Aorta (tissue), 5 donors: Measurements from ENCODE around the gene PID1. TPM values are rescaled to one million over a fixed set of nuclear protein-coding genes. Genes with fewer than 3 reads are reported as not detected.

Source experiments
- ATAC-seq: fragments of 200-7000 bp; cut with Tn5 transposase; one replicate; pipeline ENCODE4 v1.9.1; 2022; ENCODE audit warnings: moderate library complexity; ENCODE audit not compliant: low FRiP score
- DNase-seq, 2 donors: peaks; one replicate each; pipeline ENCODE4 v3.0.0-alpha.2; 2020
- H3K27ac ChIP-seq, 2 donors: one replicate each; pipeline ENCODE4 v1.5.1; 2013; ENCODE audit warnings: low read length in 2 of 2, mild to moderate bottlenecking in 2 of 2, moderate library complexity in 2 of 2, control low read depth in 1 of 2, inconsistent platforms in 1 of 2, low read depth in 1 of 2
- H3K27me3 ChIP-seq, 2 donors: one replicate each; pipeline ENCODE4 v1.6.1; 2013; ENCODE audit warnings: control low read depth in 1 of 2, low read length in 1 of 2, mild to moderate bottlenecking in 1 of 2, moderate library complexity in 1 of 2; ENCODE audit not compliant: insufficient read depth in 2 of 2, control insufficient read depth in 1 of 2
- H3K36me3 ChIP-seq, 2 donors: one replicate each; pipeline ENCODE4 v1.6.1; 2013; ENCODE audit warnings: control low read depth in 1 of 2, low read length in 1 of 2, mild to moderate bottlenecking in 1 of 2; ENCODE audit not compliant: insufficient read depth in 2 of 2, control insufficient read depth in 1 of 2
- H3K4me1 ChIP-seq, 2 donors: one replicate each; pipeline ENCODE4 v1.6.1; 2013; ENCODE audit warnings: low read length in 2 of 2, control low read depth in 1 of 2, mild to moderate bottlenecking in 1 of 2, moderate library complexity in 1 of 2; ENCODE audit not compliant: insufficient read depth in 2 of 2, control insufficient read depth in 1 of 2
- H3K4me3 ChIP-seq, 2 donors: one replicate each; pipeline ENCODE4 v1.5.1; 2013; ENCODE audit warnings: low read length in 2 of 2, control low read depth in 1 of 2, mild to moderate bottlenecking in 1 of 2
- H3K9me3 ChIP-seq: one replicate; pipeline ENCODE4 v1.6.1; 2013; ENCODE audit warnings: mild to moderate bottlenecking, low read length; ENCODE audit not compliant: control insufficient read depth
- WGBS, 2 donors: extraction: QIAGEN DNeasy Blood & Tissue Kit; methylation state at CpG; one replicate each; pipeline ENCODE4 v1.1.7; 2013; 5-methylcytosine and 5-hydroxymethylcytosine counted together
- intact Hi-C, 2 donors: fragments of 100-400 bp; cut with DNase I; formaldehyde crosslinking; loops; one replicate each; pipeline versions ENCODE4 v1.14.2 to v1.15.0; 2022
- long read RNA-seq, 2 donors: library from polyadenylated mRNA; unstranded; transcript quantifications; one replicate each; pipeline ENCODE4 v2.0.0, GENCODE V29; 2020 to 2021
- polyA plus RNA-seq, 2 donors: library from polyadenylated mRNA; stranded (reverse); fragments of 200-250 nt; gene quantifications; one replicate each; pipeline ENCODE4 v1.2.3, GENCODE V29; 2013
- total RNA-seq, 2 donors: library from RNA; stranded (reverse); fragmentation: NEBNext Ultra II Directional; extraction: Animal tissue kit (Norgen Biotek cat#: 25700); gene quantifications; one replicate each; pipeline ENCODE4 v1.2.1, GENCODE V29; 2021
- donor health status: healthy with polysubstance abuse.
- donor health status: Bipolar disorder and iron deficiency.
- donor health status: DM: no; HTN: no; CAD: no.
- donor health status: DM: no; HTN: no; CAD: no.
- donor health status: DM: yes; HTN: yes; CAD: no.

The PID1 gene
- total RNA-seq: 10 to 100 TPM; 44.8 to 88.6 TPM
- 10 to 100 TPM; 66.5 to 67.2 TPM for polyA plus RNA-seq
- long read RNA-seq, donor 1, transcript PID1-203 (3 exons, 2,533 nt): major isoform, 107 of 144 reads
- long read RNA-seq, donor 1, partial matches to known transcripts: 1 of 144 reads
- long read RNA-seq, donor 1, other reads (novel, unspliced or antisense): 31 of 144 reads
- long read RNA-seq, donor 2, transcript PID1-203 (3 exons, 2,533 nt): major isoform, 35 of 76 reads
- long read RNA-seq, donor 2, partial matches to known transcripts: 0 of 76 reads
- long read RNA-seq, donor 2, other reads (novel, unspliced or antisense): 38 of 76 reads

GRCh38 chr2:229270551-229271410 lies at the start of gene PID1:
Gene PID1 (minus strand): TSS chr2:229271287. CDS start chr2:229271043, 244 bp downstream.
- H3K9me3 ChIP-seq: no peaks in the 10 kb centered on the region
- H3K27ac ChIP-seq: peak within 1 kb of the TSS; percentile 64 to 95
- DNase-seq (peak; percentile 59 to 83), ATAC-seq (peak; percentile 83)
- H3K4me3 ChIP-seq: peak within 1 kb of the TSS; percentile 36 to 70
- WGBS, 2 donors: 1% methylated on average over 39 to 68 of the region's 68 CpGs
- peaks cover 0 to 8% of the 10 kb centered on the region in 2 donors for H3K4me1 ChIP-seq
- H3K27me3 ChIP-seq: no peaks in the 10 kb centered on the region
- intact Hi-C loops: loop anchor here (5.0 to 10.0 kb wide), 4 partner anchors 133 to 588 kb away; no protein-coding TSS in a partner anchor
- no peaks in the 10 kb centered on the region for H3K36me3 ChIP-seq

- Histone ChIP-seq H3K4me1 (no peaks in the 10 kb centered on the region), H3K36me3 (no peaks in the 10 kb centered on the region), H3K9me3 (no peaks in the 10 kb centered on the region), H3K27ac (no peak overlapping the region), H3K27me3 (no peaks in the 10 kb centered on the region), H3K4me3 (no peak overlapping the region)
- no peak for ATAC-seq
- WGBS, 2 donors: 93 to 96% methylated on average over 3 of the region's 3 CpGs
- no peak for DNase-seq
- intact Hi-C loops: no loop called here
These were observed 48.5 kb upstream of the PID1 start for GRCh38 chr2:229319558-229319957.

GRCh38 chr2:229314117-229314516 lies 43.0 kb upstream of the PID1 start:
- DNase-seq (no peak), ATAC-seq (no peak)
- Histone ChIP-seq H3K4me1 (no peaks in the 10 kb centered on the region), H3K36me3 (no peaks in the 10 kb centered on the region), H3K27ac (no peak overlapping the region), H3K4me3 (no peak overlapping the region), H3K27me3 (no peaks in the 10 kb centered on the region), H3K9me3 (no peaks in the 10 kb centered on the region)
- intact Hi-C loops: no loop called here
- WGBS, 2 donors: 89 to 90% methylated on average over 5 of the region's 5 CpGs

GRCh38 chr2:229313591-229313990 lies 42.5 kb upstream of the PID1 start:
- Histone ChIP-seq H3K27ac (no peak overlapping the region), H3K9me3 (no peaks in the 10 kb centered on the region), H3K4me1 (no peaks in the 10 kb centered on the region), H3K27me3 (no peaks in the 10 kb centered on the region), H3K4me3 (no peak overlapping the region), H3K36me3 (no peaks in the 10 kb centered on the region)
- ATAC-seq: peak; percentile 64
- 27 to 43% methylated on average over 3 of the region's 3 CpGs for WGBS, 2 donors
- intact Hi-C loops: no loop called here
- no peak for DNase-seq

- no peaks in the 10 kb centered on the region for H3K36me3 ChIP-seq
- intact Hi-C loops: no loop called here
- DNase-seq: no peak
- no peak for ATAC-seq
- H3K9me3 ChIP-seq: no peaks in the 10 kb centered on the region
- no peaks in the 10 kb centered on the region for H3K27me3 ChIP-seq
- no peak overlapping the region for H3K4me3 ChIP-seq
- H3K4me1 ChIP-seq: peaks cover 1 to 3% of the 10 kb centered on the region in 2 donors
- WGBS, 2 donors: 89% methylated on average over 2 of the region's 2 CpGs
- no peak overlapping the region for H3K27ac ChIP-seq
These were observed 30.1 kb upstream of the PID1 start for GRCh38 chr2:229301237-229301636.

- DNase-seq: no peak
- Histone ChIP-seq H3K4me1 (peaks cover 1 to 3% of the 10 kb centered on the region in 2 donors), H3K9me3 (no peaks in the 10 kb centered on the region), H3K36me3 (no peaks in the 10 kb centered on the region), H3K27ac (no peak overlapping the region), H3K4me3 (no peak overlapping the region), H3K27me3 (no peaks in the 10 kb centered on the region)
- 82 to 91% methylated on average over 3 of the region's 3 CpGs for WGBS, 2 donors
- peak; percentile 68 for ATAC-seq
- intact Hi-C loops: no loop called here
These were observed 29.7 kb upstream of the PID1 start for GRCh38 chr2:229300790-229301189.

- H3K27ac ChIP-seq: no peak overlapping the region
- H3K27me3 ChIP-seq: no peaks in the 10 kb centered on the region
- WGBS, 2 donors: 77 to 83% methylated on average over 1 of the region's 1 CpG
- no peaks in the 10 kb centered on the region for H3K36me3 ChIP-seq
- DNase-seq: no peak
- intact Hi-C loops: no loop called here
- peak; percentile 41 for ATAC-seq
- no peak overlapping the region for H3K4me3 ChIP-seq
- no peaks in the 10 kb centered on the region for H3K9me3 ChIP-seq
- H3K4me1 ChIP-seq: peaks cover 1 to 3% of the 10 kb centered on the region in 2 donors
These were observed 29.3 kb upstream of the PID1 start for GRCh38 chr2:229300371-229300770.

- DNase-seq (no peak), ATAC-seq (no peak)
- intact Hi-C loops: no loop called here
- Histone ChIP-seq H3K27ac (peak overlapping the region in 1 of 2 donors; percentile 7), H3K4me3 (peak overlapping the region in 1 of 2 donors; percentile 18), H3K9me3 (no peaks in the 10 kb centered on the region), H3K27me3 (no peaks in the 10 kb centered on the region), H3K4me1 (peaks cover 1 to 3% of the 10 kb centered on the region in 2 donors), H3K36me3 (no peaks in the 10 kb centered on the region)
- 15 to 17% methylated on average over 6 of the region's 6 CpGs for WGBS, 2 donors
These were observed 26.2 kb upstream of the PID1 start for GRCh38 chr2:229297247-229297646.
